GM18519 (cell line): Measurements from ENCODE around the gene SPINDOC.
"Not testable (repeated sequence)": the region's sequence is repeated elsewhere in the genome, so short reads cannot be mapped to it uniquely, and the experiment has no call there.

Source experiments
- ATAC-seq: cut with Tn5 transposase; IDR thresholded peaks from one replicate; pipeline ENCODE4 v1.9.1; 2021; ENCODE audit warnings: mild to moderate bottlenecking, moderate library complexity; ENCODE audit not compliant: unreplicated experiment, low FRiP score

SPINDOC gene

DNA sequence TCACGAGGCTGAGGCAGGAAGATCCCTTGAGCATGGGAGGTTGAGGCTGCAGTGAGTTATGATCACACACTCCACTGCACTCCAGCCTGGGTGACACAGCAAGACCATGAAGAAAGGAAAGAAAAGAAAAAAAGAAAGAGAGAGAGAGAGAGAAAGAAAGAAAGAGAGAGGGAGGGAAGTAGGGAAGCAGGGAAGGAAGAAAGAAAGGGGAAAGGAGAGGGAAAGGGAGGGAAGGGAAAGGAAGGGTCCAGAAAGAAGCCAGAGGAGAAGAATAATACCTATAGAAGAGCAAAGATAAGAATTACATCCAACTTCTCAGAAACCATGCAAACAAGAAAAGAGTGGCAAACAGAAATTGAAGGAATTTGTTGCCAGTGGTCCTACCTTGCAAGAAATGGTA lies 27.4 kb upstream of the SPINDOC start:
- ATAC-seq: no peak

DNA sequence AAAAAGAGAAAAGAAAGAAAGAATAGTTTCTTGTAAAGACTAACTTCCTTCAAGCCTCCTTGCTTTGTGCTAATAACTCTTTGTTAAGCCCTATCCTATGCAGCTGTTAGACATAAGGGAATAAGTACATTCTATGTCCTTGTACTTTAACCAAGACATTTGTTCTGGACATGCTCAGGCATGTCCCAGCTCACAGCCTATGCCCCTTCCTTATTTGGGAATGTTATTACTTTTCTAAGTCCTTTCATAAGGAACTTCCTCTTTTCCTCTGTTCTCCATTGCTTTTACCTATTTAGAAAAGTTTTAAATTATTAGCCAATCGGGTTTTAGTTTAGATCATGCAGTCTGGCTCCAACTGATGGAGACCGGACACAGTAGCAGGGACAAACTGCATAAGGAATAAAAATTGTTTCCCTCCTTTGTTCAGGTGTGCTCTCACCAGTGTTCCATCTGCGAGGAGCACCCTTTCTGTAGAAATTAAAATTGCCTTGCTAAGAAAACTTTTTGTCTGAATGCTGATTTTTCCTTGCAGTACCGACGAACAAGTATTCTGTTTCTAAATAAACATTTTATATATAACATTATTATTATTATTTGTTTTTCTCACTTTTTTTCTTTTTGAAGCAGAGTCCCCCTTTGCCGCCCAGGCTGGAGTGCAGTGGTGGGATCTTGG lies 21.6 kb upstream of the SPINDOC start:
- no peak for ATAC-seq

DNA sequence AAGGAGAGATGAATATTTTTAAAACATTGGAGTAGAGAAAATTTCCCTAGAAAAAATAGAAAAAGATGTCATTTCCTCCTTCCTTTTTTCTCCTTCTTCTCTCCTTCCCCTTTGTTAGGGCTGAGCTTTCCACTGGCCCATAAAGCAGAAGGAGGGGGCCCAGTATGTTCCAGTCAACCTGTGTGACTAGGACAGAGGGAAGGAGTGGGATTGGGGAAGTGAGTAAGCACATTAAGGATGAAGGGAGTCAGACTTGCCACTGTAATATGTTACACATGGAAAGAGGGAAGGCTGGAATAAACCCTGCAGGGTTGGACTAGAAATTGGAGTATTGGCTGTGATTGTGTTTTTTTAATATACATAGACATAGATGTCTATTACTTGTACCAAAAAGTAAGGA lies 20.1 kb upstream of the SPINDOC start:
- no peak for ATAC-seq

DNA sequence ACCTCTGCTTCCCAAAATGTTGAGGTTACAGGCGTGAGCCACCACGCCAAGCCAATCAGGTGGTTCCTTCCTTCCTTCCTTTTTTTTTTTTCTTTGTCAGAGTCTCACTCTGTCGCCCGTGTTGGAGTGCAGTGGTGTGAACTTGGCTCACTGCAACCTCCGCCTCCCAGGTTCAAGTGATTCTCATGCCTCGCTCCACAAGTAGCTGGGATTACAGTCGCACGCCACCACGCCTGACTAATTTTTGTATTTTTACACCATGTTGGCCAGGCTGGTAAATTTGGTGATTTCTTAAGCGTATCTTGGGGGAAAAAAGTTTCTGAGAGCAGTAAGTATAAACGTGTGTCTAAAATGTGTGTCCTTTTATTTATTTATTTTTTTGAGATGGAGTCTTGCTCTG lies 18.2 kb upstream of the SPINDOC start:
- ATAC-seq: no peak

DNA sequence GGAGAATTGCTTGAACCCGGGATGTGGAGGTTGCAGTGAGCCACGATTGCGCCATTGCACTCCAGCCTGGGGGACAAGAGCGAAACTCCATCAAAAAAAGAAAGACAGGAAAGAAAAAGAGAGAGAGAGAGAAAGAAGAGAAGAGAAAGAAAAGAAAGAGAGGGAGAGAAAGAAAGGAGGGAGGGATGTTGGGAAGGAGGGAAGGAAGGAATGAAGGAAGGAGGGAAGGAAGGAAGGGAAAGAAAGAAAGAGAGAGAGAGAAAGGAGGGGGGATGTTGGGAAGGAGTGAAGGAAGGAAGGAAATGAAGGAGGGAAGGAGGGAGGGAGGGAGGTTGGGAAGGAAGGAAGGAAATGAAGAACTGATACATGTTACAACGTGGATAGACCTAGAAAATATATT lies 12.3 kb upstream of the SPINDOC start:
- no peak for ATAC-seq

DNA sequence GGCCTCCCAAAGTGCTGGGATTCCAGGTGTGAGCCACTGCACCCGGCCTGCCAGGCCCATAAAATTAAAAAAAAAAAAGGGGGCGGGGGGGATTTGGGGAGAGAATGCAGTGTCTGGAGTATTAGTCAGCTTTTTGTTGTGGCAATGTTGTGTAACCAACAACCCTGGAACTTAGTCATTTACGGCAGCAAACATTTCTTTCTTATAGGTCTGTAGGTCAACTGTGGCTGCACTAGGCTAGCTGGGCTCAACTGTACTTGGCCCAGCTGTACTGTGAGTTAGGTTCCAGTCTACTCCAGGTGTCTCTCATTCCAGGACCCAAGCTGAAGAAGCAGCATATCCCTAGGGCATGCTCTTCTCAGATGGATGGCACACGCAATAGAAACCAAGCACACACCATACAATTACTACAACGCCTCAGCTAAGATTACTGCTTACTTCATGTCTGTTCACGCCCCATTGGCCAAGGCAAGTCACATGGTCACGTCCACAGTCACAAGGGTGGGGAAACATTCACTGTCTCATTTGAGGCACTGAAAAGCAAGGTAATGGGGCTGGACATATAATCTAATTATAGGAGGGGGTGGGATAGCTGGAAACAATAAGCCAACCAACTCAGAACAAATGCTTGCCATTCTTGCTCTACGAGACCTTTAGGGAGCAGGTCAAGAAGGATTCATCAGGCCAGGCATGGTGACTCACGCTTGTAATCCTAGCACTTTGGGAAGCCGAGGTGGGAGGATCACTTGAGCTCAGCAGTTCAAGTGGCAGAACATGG lies 10.4 kb upstream of the SPINDOC start:
- no peak for ATAC-seq

DNA sequence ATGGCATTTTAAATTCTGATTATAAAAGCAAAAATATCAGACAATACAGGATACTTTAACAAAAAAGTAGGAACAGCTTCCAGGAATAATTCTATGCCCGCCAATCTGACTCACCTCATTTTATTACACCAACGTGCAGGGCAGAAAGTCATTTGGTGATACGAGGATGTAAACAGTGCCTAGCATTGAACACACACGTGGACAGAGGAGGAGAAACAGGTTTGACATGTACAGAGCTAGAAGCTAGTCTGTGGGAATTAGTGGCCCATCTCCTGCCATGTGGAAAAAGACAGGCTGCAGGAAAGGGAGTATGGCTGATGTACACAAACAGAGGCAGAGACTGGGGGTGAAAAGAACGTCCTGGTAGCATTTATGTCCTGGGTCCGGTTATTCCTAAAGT lies 9.0 kb upstream of the SPINDOC start:
- ATAC-seq: no peak

DNA sequence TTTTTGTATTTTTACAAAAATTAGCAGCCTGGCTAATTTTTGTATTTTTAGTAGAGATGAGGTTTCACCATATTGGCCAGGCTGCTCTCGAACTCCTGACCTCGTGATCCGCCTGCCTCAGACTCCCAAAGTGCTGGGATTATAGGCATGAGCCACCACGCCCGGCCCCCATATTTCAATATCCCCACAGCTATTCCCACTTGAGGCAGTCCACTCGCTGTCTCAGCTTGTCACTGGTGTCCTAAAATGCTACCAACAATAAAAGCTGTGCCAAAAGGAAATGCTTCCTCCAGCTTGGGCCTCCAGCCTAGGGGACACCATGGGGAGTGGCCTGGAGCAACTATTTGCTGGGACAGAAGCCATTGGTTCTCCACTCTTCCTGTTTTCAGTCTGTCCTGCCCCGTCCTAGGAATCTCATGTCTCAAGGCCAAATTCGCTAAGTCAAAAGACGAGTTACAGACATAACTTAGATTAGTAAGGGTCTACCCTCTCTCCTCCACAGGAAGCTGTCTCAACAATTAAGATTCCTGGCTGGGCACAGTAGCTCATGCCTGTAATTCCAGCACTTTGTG lies 7.3 kb upstream of the SPINDOC start:
- no peak for ATAC-seq

DNA sequence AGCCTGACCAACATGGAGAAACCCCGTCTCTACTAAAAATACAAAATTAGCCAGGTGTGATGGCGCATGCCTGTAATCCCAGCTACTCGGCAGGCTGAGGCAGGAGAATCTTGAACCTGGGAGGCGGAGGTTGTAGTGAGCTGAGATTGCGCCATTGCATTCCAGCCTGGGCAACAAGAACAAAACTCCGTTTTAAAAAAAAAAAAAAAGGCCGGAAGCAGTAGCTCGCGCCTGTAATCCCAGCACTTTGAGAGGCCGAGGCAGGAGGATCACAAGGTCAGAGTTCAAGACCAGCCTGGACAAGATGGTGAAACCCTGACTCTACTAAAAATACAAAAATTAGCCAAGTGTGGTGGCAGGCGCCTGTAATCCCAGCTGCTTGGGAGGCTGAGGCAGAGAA lies 2.9 kb upstream of the SPINDOC start:
- ATAC-seq: not testable (repeated sequence)

DNA sequence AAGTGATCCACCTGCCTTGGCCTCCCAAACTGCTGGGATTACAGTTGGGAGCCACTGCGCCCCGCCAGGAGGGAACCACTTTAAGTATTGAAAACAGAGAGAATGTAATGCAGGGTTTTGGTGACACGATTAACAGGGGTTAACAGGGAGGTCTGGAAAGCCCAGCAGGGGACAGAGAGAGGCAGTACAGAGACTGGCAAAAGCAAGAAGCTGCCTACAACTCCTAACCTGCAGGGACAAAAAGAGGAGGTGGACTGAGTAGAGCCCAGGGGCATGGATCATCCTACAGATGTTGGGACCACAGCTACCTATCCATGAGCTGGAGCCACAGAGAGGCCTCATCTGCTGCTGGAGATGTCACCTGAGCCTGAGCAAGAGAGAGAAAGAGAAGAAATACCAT lies 1.7 kb upstream of the SPINDOC start:
- no peak for ATAC-seq

DNA sequence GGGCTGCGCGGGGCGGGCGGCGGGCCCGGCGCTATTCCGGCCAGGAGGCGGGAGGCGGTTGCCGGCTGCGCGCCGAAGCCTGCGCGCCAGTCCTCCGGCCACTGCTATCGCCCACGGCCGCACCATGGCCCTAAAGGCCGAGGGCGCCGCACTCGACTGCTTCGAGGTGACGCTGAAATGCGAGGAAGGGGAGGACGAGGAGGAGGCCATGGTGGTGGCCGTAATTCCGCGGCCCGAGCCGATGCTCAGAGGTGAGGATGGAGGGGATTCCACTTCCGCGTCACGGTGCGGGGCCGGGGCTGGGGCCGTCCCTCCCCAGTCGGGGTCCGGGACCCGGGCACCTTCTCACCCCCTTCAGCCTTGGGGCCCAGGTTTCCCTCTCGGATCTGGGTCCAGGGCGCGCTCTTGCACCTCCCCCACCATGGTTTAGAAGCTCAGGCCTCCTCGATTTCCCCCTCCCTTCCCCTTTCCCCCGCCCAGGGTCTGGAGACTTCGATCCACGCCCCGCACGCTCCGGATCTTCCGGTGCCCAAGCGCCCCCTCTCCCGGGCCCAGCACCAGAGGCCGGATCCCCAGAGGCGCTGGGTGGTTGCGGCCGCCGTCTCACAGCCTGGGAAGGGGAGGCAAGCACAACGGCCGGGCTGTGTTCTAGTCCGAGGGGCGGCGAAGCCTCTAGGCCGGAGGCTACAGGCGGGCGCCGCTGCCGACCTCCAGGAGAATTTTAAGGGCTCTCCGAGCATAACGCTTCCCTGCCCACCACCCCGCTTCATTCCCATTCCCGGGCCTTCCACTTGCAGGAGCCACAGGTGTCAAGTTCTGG lies 517 bp downstream of the SPINDOC start:
- peak; percentile 32 for ATAC-seq

DNA sequence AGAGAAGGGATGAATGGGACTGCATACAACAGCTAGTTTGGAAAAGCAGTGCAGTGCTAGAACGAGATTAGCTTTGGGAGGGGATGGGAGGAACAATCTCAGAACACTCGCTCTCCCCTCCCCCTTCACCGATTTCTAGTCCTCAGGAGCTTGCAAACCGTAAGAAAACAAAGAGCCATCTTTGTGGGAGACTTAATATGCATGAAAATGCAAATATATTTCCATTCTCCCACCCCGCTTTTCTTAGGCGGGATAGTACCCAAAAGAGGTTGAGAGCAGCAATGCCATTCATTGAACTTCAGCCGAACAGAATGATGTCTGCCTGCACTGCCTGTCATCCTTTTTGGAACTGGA lies 1.1 kb downstream of the SPINDOC start:
- no peak for ATAC-seq

DNA sequence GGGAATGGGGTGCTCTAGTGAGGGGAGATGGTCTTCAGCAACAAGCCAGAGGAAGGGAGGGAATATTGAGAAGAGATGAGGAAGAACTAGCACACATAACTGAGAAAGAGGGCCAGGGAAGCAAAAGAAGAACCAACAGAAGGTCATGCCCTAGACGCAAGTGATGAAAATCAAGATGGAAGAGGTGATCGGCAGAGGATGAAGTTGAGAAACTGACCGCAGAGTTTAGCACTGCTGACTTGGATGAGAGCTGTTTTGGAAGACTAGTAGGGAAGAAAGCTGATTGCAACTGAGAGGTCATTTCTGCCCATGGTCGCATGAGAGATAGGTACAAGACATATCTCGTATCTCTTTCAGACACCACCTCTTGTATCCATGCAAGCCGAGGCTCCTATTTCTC lies 2.9 kb downstream of the SPINDOC start:
- ATAC-seq: no peak

DNA sequence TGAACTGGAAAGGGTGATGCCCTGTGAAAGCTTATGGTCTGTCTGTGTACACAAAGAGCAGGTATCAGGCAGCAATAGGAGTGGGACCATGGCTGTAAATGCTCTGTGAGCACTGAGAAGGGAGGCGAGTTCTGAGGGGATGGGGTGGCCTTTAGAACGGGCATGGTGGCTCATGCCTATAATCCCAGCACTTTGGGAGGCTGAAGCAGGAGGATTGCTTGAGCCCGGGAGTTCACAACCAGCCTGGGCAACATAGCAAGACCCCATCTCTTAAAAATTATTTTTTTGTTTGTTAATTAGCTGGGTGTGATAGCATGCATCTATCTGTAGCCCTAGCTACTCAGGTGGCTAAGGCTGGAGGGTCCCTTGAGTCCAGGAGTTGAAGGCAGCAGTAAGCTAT lies 3.5 kb downstream of the SPINDOC start:
- no peak for ATAC-seq

DNA sequence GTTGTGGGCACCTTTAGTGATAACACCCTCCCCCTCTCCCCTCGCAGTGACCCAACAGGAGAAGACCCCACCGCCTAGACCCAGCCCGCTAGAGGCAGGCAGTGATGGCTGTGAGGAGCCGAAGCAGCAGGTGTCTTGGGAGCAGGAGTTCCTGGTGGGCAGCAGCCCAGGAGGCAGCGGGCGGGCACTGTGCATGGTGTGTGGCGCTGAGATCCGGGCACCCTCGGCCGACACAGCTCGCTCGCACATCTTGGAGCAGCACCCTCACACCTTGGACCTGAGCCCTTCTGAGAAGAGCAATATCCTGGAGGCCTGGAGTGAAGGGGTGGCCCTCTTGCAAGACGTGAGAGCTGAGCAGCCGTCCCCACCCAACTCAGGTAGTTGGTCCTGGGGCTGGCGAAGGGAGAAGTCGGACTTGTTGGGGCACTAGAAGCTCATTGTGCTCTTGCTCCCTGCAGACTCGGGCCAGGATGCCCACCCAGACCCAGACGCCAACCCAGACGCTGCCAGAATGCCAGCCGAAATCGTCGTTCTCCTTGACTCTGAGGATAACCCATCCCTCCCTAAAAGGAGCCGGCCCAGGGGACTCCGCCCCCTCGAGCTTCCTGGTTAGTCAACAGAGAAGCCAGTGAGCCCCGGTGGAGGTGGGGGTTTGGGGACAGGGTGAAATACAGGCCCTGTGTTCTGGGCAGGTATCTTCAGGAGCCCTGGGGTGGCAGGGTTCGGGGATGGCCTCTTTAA lies 4.7 kb downstream of the SPINDOC start:
- ATAC-seq: no peak

DNA sequence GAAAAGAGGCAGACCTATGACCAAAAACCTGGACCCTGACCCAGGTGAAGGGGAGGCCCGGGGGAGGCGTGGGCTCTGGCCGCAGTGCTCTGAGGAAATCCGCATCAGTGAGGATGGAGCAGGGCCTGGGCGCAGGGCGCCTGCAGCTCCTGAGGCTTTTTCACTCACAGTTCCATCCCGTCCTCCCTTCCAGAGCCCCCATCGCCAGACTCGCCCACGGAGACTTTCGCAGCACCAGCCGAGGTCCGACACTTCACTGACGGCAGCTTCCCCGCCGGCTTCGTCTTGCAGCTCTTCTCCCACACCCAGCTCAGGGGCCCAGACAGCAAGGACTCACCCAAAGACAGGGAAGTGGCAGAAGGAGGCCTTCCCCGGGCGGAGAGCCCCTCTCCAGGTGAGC lies 5.4 kb downstream of the SPINDOC start:
- ATAC-seq: no peak

DNA sequence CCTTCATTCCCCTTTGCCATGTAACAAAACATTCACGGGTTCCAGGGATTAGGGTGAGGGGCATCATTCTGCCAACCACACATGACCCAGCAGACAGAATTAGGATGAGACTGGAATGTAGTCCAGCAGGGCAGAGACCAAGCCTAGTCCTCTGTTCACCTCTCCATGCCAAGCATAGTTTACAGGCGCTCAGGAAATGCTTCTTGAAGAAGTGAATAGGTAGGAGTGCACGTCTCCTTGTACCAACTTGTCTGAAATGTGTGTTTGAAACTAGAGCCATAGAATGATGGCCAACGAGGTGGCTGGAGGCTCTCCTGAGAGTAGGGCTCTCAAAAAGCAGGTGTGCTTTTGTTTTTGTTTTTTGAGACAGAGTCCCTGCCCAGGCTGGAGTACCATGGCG lies 8.2 kb downstream of the SPINDOC start:
- ATAC-seq: no peak

DNA sequence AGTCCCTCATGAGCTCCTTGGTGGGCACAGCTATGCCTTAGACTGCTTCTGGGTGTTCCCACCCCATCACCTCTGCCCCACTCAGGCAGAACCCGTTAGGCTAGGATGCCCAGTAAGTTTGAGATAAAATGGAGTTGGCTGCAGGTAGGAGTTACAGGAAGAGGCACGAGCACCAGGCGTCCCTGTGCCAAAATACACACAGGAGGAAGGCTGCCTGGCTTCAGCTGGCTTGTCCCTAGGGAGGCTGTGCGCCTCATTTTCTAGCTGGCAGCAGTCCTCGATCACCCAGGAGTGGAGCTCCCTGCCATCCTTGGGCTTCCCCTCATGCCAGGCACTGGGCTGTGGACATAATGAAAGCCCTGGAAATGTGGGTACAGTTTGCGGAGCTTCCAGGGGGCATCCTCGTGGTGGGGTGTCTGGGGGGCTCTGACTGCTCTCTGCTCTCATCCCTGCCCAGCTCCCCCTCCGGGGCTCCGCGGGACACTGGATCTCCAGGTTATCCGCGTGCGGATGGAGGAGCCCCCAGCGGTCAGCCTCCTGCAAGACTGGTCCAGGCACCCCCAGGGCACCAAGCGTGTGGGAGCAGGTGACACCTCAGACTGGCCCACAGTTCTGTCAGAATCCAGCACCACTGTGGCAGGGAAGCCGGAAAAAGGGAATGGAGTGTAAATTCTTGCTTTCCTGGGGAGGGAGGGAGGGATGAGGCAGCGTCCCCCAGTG lies 13.4 kb downstream of the SPINDOC start:
- no peak for ATAC-seq

DNA sequence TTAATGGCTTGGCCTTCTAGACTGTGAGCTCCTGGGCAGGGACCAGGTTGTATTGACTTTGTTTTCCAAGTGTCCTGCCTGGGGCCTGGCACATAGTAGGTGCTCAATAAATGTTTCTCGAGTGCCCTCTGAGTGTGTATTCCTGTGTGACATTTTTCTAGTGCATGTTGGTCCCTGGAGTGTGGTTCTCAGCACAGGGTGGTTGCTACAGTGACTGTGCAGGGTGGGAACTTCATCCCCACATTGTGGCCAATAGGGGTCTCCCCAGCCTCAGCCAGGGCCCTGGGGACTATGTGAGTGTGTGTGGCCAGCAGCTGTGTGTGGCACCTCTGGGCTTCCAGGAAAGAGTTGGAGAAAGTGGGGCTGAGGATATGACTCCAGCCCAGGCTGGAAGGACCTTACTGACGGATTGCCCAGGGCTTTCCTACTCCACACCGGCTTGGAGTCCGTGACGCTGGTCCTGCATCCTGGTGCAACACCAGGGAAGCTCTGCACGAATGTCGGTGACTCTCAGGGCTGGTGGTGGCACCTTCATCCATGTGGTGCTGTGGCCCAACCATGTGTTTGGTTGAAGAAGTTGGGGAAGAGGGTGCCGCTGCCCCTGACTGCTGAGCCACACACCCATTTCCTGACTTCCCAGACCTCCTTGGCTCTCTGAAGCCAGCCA lies 16.7 kb downstream of the SPINDOC start:
- no peak for ATAC-seq
